Inferior parietal cortex (tissue), 1 donor: ENCODE measurements around the gene TFAP2A.

Experiments used
- DNase-seq: peaks from one replicate; pipeline ENCODE4 v3.0.0-alpha.2; 2016; ENCODE audit errors: extremely low spot score

TFAP2A gene

GRCh38 chr6:10414756-10415616 is at the start of gene TFAP2A:
TFAP2A (minus strand) TSS chr6:10415074; CDS start chr6:10414991, 83 bp downstream.
- DNase-seq, result no peak

DNA sequence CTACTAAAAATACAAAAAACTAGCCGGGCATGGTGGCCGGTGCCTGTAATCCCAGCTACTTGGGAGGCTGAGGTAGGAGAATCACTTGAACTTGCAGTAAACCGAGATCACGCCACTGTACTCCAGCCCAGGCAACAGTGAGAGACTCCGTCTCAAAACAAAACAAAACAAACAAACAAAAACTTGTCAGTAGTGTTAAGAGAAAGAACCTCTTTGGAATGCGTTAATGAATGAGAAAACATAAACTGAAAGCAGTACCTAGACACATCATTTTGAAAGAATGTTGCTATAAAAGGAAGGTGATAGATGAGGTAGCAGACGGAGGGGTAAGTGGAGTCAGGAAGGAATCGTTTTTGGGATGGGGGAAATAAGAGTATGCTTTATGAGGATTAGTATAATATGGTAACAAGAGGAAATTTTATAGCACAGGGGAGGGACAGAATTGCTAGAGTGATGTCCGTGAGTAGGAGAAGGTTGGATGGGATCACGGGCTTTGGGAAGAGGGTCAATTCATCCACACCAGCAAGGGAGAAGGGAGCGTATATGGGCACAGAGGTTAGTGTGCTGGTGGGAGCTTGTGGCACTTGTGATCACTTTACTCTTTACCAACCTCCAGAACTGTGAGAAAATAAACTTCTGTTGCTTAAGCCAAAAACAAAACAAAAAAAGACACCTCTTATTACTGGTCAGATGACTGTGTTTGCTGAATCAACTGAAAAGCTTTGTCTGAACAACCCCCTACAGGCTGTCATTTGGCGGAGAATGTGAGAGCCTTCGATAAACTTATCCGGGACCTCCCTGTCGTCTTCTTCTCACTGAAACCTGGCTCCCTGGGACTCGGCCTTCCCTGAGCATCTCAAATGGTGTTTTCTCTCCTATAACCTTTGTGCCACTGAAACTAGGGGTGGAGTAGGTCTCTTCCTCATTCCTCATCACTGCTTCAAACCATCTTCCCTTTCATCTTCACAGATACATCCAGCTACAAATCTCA is 48.9 kb upstream of the TFAP2A start:
- DNase-seq, result no peak

DNA sequence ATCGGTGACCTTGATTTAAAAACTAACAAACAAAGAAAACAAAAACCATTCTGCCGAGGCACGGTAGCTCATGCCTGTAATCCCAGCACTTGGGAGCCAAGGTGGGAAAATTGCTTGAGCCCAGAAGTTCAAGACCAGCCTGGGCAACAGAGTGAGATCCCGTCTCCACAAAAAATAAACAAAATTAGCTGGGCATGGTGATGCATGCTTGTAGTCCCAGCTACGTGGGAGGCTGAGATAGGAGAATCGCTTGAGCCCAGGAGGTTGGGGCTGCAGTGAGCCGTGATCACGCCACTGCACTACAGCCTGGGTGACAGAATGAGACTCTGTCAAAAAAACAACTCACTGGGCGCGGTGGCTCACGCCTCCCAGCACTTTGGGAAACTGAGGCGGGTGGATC is 48.2 kb upstream of the TFAP2A start:
- DNase-seq, result no peak

- DNase-seq, result no peak
Observed at GRCh38 chr6:10461850-10462249, 47.0 kb upstream of the TFAP2A start.

DNA sequence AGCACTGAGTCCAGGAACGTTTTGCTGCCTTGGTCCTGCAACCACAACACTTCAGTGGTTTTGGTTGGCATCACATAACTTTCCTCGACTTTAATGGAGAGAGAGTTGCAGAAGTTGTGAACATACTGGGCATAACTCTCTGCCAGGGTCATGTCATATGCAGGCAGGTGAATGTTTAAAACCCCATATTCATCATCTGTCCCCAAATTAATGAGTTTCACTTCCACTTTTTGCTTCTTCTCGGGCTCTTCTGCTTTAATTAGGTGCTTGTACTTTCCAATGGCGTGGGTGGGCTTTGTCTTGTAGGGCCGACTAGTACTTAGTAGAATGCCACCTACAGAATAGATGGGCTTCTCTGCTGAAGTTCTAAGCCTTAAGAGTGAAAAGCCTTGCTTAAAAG is 45.2 kb upstream of the TFAP2A start:
- no peak for DNase-seq

DNA sequence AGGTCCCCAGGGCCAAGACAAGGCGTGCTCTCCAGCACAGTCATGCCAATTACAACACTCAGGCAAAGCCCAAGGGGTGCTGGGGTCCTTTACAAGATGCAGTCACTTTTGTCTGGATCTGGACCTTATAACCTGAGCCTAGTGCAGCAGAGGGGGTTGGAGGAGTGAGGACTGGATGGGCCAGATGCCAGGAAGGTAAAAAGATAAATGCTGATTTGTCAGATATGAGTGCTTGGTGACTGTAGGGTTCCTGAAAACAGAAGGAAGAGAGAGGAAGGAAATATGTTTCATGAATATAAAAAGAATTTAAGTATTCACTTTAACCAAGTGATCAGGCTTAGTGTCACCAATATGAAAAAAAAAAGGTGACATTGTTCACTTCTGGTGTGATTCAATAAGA is 43.4 kb upstream of the TFAP2A start:
- no peak for DNase-seq

GRCh38 chr6:10453596-10453995 is 38.7 kb upstream of the TFAP2A start:
- DNase-seq, result no peak

DNA sequence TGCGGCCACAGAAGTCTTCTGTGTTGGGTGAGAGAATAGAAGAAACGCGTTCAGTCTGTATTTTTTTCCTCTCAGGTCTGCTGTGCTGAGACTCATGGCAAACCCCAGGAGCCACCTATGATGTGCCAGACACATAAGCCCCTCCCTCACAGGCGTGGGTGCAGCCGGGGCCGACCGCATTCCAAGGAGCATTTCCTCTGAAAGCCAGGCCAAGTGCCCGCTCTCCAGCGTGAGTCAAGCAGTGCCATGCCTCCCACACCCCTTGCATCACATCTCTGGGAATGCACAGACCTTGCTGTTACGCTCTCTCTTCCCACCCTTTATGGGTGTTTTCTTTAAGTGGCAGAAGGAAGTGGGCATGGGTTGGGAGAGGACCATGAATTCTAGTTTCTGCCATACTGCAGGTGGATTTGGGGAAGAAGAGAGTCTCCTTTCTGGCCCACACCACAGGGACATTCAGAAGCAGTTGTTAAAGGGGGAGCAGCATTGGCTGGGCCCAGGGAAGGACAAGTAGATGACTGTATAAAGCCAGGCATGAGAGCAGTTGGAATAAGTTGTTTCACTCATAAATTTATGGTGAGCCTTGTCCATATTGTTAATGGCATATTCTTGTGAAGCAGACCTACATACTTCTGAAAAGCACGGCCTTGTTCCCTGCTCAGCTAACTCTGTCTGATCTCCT is 37.1 kb upstream of the TFAP2A start:
- no peak for DNase-seq

DNA sequence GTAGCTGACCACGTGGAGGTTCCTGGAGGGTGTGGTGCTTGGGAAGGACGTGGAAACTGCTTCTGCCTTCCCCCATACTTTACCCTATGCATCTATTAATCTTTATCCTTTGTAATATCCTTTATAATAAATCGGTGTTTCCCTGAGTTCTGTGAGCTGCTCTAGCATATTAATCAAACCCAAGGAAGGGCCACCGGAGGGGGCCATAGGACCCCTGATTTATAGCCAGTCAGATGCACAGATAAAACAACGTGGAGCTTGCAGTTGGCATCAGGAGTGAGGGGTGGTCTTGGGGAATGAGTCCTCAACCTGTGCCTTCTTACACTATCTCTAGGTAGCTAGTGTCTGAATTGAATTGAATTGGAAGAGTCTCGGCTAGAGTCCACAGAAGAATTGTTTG is 36.5 kb upstream of the TFAP2A start:
- no peak for DNase-seq

DNA sequence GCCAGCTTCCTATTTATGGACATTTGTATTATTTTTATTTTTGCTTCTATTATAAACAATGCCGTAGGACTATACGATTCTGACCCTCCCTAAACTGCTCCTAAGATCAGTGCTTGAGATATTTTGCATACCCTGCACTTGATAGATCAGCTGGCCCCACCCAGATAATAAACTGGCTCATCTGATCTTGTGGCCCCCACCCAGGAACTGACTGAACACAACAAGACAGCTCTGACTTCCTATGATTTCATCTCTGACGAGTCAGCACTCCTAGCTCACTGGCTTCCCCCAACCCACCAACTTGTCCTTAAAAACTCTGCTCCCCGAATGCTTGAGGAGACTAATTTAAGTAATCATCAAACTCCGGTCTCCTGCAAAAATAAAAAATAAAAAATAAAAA is 34.9 kb upstream of the TFAP2A start:
- DNase-seq, result no peak

- DNase-seq, result no peak
Observed at GRCh38 chr6:10448096-10448495, 33.2 kb upstream of the TFAP2A start.

GRCh38 chr6:10446548-10446947 is 31.7 kb upstream of the TFAP2A start:
- DNase-seq, result no peak

GRCh38 chr6:10441655-10442009 is 26.8 kb upstream of the TFAP2A start:
- DNase-seq, result no peak

GRCh38 chr6:10441004-10441654 is 26.3 kb upstream of the TFAP2A start:
- no peak for DNase-seq

DNA sequence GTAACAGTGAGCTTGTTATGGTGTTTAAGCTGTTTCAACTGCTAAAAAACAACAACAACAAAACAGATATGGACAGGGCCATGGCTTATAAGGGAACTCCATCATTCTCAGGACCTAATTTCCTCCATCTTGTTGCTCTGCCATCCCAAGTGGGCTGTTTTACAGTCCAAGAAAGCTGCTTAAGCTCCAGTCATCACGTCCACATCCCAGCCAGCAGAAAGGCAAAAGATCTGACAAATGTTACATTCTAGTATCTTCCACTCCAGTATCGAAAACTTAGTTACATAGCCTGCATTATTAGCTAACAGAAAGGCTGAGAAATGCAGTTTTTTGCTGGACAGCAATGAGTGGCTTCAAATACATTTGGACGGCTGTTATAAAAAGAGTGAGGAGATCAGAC is 23.0 kb upstream of the TFAP2A start:
- no peak for DNase-seq

DNA sequence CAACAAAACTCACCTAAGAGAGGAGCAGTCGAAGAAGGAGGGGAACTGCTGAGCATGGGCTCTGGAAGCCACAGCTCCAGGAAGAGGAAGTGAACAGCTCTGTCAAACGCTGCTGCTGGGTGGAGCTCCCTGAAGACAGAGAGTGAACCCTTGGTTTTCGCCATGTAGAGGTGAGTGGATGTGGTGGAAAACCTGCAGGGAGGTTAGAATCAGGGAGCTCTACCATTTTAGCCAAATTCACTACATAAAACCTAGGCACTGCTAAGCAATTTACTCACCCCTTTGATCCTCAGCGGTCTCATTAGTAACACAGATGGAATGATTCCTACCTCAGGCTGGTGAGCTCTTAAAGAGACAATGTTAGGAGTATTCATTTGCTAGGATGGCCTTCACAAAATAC is 19.4 kb upstream of the TFAP2A start:
- DNase-seq, result no peak

GRCh38 chr6:10433322-10433721 is 18.4 kb upstream of the TFAP2A start:
- no peak for DNase-seq

DNA sequence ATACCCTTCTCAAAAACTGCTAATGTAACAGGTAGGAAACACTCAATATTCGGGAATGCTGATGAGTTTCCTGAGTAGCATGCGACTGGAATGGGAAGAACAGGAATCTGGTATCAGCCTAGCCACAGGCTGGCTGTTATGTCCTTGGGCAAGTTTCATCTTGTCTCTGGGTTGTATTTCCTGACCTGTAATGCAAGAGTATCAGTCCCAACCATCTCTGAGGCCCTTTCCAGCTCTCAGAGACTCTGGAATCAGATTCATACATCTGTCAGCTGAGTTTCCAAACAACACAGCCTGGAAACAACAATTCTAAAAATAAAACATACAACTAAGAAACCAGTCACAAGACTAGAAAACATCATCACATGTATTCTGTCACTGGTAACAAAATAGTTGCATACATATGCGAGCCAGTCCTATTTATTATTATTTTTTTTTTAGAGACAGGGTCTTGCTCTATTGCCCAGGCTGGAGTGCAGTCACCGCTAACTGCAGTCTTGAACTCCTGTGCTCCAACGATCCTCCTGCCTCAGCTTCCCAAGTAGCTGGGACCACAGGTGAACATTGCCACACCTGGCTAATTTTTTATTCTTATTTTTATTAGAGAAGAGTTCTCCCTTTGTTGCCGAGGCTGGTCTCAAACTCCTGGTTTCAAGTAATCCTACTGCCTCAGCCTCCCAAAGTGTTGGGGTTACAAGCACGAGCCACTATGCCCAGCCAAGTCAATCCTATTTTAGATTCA is 16.7 kb upstream of the TFAP2A start:
- no peak for DNase-seq

DNA sequence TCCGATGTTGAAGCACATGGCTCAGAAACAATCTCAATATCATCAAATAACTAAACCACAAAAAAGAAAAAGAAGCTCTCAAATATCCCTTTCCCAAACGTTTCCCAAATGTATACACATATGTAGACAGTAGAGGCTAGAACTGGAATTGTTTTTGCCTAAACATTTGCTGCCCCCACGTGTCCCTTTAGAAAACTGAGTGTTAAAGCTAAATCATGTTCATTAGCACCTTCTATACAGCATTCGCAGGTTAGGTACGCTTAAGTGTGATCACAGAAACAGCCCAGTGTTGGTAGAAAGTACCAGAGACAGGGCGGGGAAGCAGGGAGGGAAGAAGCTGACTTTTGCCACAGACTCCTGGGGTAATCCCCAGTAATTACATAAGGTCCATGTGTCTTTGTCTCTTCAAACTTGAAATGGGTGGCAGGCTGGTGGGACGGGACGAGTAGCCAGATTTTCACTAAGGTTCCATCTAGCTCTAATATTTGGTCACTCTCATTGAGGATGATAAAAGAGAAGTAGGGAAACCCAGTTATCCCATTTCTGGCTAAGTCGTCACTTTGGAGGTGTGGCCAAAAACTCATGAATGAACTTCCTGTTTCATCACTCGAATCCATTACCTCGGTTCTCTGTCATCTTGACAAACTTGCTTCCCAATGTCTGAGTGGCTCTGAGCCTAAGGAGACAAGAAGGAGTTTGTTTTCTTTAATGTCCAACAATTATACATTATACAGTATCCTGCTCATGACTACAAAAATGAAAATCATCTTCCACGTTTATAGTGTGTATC is 15.0 kb upstream of the TFAP2A start:
- peak; percentile 81 for DNase-seq

DNA sequence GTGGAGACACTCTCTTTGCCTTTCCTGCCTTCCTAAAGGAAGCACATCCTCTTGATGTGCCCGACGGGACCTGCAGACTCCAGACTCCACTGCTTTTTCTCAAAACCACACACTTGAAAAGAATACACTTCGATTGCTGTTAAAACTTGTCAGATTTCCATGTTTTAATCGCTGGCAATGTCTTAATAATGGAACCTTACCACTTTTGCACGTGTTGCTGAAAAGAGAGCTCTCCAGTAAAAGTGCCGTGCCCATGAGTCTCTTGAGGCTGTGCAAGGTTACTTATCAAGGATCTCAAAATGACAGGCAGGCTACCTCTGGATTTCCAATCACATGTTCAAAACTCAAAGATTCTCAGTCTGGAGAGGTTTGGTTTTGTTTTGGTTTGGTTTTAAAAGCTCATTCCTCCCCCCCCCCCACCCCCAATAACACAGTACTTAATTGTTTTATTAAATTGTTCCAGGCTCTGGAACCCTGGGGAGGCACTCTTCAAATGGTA is 12.0 kb upstream of the TFAP2A start:
- DNase-seq, result no peak
